ENCODE results near the gene KRTAP12-2. TPM values are rescaled to one million over a fixed set of nuclear protein-coding genes. Genes with fewer than 3 reads are reported as not detected.
"Not testable (repeated sequence)": the region's sequence is repeated elsewhere in the genome, so short reads cannot be mapped to it uniquely, and the experiment has no call there.

The KRTAP12-2 gene
- total RNA-seq, 1 donor from 2014 or later = not detected

DNA sequence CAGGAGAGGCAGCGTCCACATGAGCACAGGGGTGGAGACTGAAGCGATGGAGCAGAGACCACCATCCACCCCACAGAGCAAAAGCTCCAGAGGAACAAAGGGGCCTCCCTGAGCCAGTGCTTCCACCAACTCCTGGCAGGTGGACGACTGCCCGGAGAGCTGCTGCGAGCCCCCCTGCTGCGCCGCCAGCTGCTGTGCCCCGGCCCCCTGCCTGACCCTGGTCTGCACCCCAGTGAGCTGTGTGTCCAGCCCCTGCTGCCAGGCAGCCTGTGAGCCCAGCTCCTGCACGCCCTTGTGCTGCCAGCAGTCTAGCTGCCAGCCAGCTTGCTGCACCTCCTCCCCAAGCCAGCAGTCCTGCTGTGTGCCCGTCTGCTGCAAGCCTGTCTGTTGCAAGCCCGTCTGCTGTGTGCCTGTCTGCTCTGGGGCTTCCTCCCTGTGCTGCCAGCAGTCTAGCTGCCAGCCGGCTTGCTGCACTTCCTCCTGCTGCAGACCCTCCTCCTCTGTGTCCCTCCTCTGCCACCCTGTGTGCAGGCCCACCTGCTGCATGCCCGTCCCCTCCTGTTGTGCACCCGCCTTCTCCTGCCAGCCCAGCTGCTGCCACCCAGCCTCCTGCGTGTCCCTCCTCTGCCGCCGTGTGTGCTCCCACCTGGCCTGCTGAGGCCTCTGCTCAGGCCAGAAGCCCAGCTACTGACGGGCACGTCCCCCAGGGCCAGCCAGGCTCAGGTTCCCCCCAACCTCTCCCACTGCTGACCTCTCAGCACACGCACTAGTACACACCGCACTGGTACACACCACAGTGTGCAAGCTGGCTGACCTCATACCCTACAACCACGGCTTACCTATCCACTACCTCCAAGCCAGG is 35.6 kb upstream of the KRTAP12-2 start:
- DNase-seq (ENCODE audit: low read depth) = no peak

DNA sequence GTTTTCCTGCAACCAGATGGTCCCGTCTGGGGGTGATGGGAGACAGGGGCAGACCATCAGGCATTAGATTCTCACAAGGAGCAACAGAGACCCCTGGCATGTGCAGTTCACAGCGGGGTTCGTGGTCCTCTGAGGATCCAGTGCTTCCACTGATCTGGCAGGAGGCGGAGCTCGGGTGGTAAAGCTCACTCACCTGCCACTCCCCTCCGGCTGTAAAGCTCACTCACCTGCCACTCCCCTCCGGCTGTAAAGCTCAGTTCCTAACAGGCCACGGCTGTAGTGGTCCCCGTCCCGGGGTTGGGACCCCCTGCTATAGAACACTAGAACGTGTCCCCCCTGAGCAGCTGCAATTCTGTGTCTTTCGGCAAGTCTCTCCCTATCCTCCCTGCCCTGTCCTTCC is 34.8 kb upstream of the KRTAP12-2 start:
- no peak for DNase-seq (ENCODE audit: low read depth)

DNA sequence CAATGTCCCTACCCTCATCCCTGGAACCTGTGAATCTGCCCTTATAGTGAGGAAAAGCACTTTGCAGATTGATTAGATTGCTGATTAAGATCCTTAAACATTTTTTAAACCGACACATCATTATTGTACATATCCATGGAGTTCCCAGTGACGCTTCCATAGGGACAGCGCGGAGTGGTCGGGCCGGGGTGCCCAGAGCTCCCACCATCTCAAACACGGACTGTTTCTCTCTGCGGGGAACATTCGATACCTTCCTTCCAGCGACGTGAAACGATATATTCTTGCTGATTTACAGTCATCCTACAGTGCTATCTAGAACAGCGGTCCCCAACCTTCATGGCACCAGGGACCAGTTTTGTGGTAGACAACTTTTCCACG is 34.3 kb upstream of the KRTAP12-2 start:
- no peak for DNase-seq (ENCODE audit: low read depth)

DNA sequence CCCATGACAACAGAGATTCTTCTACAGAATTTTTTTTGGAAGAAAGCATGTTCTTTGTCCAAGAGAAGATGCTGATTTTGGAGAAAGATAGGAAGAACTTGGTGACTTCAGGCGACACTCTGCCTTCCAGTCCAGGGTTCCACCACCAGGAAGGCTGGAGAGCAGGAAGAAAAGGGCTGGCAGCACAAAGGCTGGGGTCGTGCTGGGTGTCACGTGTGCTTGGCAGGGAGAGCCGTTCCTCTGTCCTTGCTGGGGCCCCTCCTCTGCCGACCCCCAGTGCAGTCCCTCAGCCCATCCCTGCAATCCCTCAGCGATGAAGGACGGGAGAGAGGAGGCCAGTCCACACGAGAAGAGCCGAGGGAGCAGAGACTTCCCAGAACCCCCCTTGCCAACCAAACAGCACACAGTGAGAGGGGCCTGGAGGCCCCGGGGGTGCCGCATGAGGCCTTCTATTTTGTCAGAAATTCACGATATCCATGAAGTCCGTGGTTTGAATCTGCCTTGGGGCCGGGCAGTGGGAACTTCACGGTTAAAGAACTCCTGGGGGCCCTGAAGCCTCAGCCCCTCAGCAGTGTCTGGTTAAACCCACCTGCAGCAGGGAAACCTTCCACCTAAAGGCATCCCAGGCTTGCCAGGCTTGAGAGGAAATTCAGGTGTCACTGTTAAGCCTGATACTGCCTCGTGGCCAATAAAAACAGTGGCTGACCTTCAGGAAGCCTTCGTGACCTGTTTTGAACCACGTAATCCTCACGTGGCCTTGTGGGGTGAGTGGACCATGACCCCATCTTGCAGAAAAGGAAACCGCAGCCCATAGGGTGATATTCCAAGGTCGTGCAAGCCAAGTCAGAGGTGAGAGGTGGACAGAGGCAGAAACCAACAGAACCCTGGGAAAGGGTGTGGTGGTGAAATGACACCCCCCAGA is 33.6 kb upstream of the KRTAP12-2 start:
- no peak for DNase-seq (ENCODE audit: low read depth)

DNA sequence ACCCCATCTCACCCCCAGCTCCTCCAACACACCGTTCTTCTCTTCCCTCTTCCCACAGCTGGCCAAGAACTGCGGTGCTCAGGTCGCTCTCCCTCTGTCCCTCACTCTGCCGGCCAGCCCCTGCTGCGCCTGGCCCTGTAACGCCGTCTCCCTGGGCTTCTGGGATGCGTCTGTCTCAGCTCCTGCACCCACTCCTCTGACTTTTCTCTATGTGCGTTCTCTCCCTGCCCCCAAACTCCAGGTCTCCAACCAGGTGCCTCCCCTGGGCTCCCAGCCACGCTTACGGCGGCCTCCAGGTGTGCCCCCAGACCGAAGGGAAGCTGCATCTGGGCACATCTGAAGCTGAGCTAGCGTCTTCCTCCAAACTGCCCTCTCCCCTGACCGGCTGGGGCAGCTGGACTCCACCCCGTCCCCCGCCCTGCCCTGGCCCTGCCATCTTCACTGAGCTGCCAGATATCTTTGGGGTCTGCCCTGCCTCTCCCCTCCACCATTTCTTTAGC is 32.8 kb upstream of the KRTAP12-2 start:
- DNase-seq (ENCODE audit: low read depth) = no peak

DNA sequence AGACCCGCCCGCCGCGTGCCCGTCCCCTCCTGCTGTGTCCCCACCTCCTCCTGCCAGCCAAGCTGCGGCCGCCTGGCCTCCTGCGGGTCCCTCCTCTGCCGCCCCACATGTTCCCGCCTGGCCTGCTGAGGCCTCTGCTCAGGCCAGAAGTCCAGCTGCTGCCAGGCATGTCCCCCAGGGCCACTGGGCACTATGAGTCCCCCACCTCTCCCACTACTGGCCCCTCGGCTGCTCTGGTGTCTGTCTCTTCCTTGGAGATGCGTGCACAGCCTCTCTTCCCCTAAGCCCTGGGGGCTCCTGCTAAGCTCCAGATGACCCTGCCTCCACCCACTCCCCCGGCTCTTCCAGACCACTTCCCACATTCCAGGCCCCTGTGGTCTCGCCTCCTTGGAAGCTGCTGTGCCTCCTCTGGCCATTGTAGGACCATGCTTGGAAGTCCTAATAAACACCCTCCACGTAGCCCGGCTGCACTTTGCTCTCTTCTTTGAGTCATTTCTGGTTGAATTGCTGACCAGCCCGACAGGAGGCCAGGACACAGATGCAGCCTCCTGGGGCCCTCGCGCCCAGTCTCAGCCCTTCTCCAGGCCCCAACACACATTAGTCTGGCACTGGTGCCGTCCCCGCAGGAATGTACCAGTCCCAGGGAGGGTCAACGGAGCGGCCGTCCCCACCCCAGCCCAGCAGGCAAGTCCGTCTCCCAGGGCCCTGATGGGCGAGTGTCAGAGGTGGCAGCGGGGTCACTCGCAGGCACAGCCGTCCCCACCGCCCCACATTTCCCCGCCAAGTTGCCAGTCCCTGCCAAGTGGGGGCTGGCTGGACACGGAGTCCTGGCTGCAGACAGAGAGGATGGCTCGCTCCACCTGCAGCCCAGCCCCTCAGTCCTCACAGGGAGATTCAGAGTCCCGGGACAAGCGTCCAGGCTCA is 31.3 kb upstream of the KRTAP12-2 start:
- no peak for DNase-seq (ENCODE audit: low read depth)

DNA sequence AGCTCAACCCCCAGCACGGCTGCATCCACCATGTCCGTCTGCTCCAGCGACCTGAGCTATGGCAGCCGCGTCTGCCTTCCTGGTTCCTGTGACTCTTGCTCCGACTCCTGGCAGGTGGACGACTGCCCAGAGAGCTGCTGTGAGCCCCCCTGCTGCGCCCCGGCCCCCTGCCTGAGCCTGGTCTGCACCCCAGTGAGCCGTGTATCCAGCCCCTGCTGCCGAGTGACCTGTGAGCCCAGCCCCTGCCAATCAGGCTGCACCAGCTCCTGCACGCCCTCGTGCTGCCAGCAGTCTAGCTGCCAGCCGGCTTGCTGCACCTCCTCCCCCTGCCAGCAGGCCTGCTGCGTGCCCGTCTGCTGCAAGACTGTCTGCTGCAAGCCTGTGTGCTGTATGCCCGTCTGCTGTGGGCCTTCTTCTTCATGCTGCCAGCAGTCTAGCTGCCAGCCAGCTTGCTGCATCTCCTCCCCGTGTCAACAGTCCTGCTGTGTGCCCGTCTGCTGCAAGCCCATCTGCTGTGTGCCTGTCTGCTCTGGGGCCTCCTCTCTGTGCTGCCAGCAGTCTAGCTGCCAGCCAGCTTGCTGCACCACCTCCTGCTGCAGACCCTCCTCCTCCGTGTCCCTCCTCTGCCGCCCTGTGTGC is 30.6 kb upstream of the KRTAP12-2 start, which contains the start of gene KRTAP10-12:
TSS of gene KRTAP10-12 (plus strand) at position 1 of the 639 bp plus-strand sequence. CDS start at position 31, 30 bp downstream.
- DNase-seq (ENCODE audit: low read depth) = not testable (repeated sequence)

DNA sequence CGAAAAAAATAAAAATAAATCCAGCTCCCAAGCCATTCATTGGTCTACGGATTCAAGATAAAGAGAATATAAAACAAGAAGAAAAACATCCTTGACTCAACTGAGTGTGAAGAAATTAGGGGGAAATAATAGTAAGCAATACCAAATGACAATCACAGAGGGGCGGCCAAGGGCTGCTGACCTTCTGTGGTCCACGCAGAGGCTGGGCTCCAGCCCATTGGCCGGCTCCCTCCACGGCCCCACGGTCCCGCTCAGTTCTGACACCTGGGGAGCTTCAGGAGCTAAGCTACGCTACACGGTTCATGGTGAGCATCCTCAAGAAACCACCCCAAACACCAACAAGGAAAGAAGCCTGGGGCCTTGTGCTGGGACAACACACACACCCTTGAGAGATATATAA is 29.8 kb upstream of the KRTAP12-2 start:
- DNase-seq (ENCODE audit: low read depth) = no peak

DNA sequence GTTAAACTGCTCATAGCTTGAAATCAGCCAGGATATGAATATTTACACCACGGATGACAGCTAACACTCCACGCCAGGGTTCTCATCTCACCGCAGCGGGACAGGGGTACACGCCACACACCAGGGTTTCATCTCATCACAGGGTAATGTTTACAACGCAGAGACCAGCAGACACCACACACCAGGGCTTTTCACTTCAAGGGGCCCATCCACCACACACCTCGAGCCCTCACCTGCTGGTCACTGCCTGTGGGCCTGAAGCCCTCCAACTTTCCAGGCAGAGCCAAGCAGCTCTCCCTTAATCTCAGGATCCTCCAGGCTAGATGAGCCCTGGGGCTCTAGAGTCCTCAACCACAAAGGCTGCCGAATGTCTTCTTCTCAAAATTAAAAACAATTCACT is 28.9 kb upstream of the KRTAP12-2 start:
- DNase-seq (ENCODE audit: low read depth) = no peak

DNA sequence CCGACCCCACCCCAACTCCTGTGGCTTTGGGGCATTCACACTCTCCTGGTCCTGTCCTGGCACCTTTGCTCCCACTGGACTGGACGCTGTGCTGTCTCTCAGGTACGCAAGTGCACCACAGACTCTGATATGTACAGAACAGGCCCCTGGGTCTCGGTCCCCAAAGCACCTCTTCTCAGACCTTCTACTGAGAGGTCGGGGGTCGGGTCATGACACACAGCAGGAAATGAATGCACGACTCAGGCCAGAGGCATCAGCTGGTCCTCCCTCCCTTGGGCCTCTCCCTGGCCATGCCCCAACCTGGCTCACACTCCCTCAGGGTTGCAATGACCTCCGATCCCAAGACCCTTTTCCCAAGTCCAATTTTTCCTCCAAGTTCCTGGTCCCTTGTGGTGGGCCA is 28.5 kb upstream of the KRTAP12-2 start:
- DNase-seq (ENCODE audit: low read depth) = no peak

DNA sequence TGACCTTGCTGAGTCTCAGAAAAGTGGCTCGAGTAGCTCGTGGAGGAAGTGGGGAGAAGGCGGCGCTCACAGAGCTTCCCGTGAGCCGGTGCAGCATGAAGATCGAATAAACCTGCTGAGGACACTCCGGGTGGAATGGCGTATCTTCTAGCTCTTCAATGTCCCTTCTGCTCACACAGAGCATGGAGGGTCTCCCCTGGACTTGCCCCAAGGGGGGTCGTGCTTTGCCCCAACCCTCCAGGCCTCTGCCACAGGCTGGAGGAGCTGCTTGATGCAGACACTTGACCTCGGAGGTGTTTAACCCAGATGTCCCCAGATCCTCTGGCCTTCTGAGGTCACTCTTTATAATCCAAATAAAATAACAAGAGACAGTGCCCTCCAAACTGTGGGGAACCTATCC is 28.0 kb upstream of the KRTAP12-2 start:
- DNase-seq (ENCODE audit: low read depth) = no peak

DNA sequence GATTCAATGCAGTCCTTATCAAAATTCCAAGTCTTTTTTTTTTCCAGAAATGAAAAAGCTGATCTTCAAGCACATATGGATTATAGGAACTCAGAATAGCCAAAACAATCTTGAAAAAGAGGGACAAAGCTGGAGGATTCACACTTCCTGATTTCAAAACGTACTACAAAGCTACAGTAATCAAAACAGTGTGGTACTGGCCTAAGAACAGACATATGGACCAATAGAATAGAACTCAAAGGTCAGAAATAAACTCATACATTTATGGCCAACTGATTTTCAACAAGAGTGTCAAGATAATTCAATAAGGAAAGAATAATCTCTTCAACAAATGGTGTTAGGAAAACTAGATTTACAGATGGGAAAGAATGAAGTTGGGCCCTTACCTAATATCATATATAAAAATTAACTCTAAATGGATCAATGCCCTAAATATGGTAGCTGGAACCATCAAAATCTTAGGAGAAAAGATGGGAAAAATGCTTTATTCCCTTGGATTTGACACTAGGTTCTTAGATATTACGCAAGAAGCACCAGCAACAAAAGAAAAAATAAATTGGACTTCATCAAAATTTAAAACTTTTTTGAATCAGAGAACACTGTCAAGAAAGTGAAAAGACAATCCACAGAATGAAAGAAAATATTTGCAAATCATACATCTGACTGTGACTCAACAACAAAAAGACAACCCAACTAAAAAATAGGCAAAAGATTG is 26.2 kb upstream of the KRTAP12-2 start:
- DNase-seq (ENCODE audit: low read depth) = no peak

DNA sequence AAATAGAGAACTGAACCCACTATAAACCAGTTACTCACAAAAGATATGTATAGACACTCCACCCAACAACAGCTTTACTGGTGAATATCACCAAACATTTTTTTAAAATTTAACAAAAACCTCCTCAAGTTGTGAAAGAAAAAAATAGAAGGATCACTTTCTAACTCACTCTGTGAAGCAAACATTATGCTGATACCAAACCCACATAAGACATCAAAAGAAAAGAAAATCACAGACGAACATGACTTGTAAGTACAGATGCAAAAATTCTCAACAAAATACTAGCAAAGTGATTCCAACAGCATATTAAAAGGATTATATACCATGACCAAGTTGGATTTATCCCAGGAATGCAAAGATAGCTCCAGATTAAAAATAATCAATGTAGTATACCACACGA is 25.0 kb upstream of the KRTAP12-2 start:
- no peak for DNase-seq (ENCODE audit: low read depth)

DNA sequence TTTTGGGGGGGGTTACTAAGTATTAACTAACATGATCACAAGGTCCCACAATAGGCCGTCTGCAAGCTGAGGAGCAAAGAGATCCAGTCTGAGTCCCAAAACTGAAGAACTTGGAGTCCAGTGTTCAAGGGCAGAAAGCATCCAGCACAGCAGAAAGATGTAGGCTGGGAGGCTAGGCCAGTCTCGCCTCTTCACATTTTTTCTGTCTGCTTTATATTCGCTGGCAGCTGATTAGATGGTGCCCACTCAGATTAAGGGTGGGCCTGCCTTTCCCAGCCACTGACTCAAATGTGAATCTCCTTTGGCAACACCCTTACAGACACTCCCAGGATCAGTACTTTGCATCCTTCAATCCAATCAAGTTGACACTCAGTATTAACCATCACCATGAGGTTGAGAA is 23.0 kb upstream of the KRTAP12-2 start:
- not testable (repeated sequence) for DNase-seq (ENCODE audit: low read depth)

DNA sequence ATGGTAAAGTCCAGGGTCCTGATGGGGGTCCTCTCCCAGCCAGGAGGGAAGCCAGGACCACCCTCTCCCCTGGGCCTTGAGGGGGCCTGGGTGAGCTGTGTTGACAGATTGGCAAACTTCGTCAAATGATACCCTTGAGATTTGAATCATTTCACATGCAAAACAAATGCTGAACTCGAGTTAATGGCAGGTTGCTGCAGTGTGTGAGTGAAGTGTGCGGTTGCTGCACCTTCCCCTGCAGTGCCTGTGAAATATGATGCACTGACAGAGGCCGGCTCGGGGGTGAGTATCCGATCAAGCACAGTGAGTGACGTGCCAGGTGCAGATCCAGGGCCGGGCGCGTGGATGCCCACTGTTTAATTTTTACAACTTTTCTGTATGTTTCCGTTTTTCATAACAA is 20.9 kb upstream of the KRTAP12-2 start:
- no peak for DNase-seq (ENCODE audit: low read depth)

DNA sequence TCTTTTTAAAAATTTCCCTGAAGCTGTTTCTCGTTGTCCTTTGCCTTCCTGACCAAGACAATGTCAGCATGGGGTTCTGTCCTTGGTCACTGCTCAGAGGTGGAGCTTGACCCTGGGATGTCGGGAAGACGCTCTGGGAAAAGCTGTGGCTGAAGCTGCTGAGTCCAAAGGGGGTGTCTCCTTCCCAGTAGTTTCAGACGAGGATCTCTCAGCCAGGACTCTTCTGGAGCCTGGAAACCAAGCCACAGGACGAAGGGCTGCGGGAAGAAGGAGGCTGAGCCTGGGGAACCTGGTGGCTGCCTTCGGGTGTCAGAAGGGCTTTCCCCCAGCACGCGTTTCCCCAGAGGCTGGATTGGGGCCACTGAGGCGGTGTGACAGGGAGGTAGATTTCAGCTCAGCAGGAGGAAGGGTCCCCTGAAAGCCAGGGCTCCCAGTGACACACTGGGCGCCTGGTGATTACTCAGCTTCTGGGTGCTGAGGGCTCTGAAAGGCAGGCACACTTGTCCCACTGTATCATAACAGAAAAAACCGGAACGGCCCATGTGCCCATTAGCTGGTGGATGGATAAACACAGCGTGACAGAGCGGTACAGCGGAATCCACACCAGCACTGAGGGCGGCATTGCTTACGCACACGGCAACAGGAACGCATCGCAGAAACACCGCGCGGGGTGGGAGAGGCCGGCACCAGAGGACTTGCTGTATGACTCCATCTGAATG is 20.3 kb upstream of the KRTAP12-2 start:
- no peak for DNase-seq (ENCODE audit: low read depth)

DNA sequence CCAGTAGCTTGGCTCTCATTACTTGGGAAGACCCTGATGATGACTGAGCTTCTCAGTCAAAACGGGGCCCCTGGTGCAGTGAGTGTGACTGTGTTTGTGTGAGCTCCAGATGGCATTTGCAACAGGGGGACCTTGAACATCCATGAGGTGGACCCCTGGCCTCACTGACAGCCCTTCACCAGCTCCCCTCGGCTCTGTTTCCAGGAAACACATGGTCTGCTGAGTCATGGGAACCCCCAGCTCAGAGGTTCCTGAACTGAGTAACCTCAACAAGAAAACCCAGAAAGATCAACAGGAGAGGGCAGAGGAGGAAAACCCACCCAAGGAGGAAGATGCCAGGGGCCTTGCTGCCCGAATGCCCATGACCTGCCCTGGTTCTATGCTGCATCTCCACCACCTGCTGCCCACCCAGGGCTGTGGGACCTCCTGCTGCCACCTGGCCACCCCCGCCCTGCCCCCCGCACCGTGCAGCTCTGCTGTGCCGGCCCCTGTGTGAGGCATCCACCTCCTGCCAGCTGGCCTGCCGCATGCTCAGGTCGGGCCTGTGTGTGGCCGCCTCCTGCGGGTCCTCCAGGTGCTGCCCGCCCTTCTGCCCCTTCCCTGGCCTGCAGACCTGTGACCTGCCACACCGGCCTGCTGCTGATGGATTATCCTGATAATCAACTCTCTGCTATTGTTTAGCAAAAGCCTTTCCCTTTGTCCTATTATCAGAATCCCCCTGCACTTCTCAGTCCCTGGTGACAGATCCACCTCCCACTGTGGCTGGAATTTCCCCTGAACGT is 19.5 kb upstream of the KRTAP12-2 start:
- DNase-seq (ENCODE audit: low read depth) = no peak

DNA sequence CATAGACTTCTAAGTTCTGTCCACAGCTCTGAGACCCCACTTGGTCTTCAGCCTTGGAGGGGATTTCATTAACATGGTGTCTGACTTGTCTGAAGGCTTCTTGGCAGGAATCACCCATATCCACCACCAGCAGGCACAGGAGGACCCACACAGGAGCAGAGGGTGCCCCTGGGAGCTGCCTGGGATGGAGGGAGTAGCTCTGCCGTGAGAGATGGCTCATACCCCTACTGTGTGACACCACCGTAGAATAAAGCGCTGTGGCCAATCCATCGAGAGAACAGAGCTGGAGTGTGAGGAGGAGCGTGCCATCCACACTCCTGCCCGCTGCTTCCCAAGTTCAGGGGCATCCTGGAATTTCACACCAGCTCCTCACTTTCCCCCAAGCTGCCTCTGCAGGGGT is 18.3 kb upstream of the KRTAP12-2 start:
- DNase-seq (ENCODE audit: low read depth) = not testable (repeated sequence)

DNA sequence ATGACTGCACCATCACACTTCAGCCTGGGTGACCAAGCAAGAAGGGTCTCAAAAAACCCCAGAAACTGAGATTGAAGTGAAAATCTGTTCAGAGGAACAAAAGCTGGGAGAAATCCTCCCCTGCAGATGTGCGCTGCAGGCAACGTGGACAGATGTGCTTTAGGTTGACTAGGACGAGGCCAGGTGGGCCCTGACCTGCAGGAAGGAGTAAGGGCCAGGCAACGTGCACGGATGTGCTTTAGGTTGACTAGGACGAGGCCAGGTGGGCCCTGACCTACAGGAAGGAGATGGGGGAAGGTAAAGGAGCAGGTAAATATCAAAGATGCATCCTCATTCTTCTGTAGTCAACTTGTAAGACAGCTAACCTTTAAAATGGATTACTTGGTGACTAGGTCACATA is 17.8 kb upstream of the KRTAP12-2 start:
- no peak for DNase-seq (ENCODE audit: low read depth)

All from renal cortical epithelial cell (primary cell).